ENCODE results near the gene ACADS.

DNA sequence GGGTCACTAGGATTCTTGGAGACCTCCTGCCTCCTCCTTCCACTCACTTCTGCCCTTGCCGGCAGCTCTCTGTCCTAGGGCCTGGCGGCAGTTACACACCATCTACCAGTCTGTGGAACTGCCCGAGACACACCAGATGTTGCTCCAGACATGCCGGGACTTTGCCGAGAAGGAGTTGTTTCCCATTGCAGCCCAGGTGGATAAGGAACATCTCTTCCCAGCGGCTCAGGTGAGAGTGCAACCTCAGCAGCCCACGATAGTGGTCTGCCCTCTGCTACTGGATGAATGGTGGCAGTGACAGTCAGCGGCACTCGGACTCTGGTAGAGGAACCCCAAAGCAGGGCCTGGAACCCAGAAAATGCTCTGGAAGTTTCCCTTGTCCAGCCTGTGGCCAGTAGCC lies 1.3 kb downstream of the ACADS start:
- TF ChIP-seq, protein P1, sequence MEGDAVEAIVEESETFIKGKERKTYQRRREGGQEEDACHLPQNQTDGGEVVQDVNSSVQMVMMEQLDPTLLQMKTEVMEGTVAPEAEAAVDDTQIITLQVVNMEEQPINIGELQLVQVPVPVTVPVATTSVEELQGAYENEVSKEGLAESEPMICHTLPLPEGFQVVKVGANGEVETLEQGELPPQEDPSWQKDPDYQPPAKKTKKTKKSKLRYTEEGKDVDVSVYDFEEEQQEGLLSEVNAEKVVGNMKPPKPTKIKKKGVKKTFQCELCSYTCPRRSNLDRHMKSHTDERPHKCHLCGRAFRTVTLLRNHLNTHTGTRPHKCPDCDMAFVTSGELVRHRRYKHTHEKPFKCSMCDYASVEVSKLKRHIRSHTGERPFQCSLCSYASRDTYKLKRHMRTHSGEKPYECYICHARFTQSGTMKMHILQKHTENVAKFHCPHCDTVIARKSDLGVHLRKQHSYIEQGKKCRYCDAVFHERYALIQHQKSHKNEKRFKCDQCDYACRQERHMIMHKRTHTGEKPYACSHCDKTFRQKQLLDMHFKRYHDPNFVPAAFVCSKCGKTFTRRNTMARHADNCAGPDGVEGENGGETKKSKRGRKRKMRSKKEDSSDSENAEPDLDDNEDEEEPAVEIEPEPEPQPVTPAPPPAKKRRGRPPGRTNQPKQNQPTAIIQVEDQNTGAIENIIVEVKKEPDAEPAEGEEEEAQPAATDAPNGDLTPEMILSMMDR (IDR thresholded peaks at IDR 0.05) = no peak
- TF ChIP-seq POLR2A (IDR thresholded peaks at IDR 0.05) = no peak
- no peak for TF ChIP-seq POLR2AphosphoS5 (IDR thresholded peaks at IDR 0.05)
